ENCODE measurements around the gene BRWD1.

Gene BRWD1

DNA sequence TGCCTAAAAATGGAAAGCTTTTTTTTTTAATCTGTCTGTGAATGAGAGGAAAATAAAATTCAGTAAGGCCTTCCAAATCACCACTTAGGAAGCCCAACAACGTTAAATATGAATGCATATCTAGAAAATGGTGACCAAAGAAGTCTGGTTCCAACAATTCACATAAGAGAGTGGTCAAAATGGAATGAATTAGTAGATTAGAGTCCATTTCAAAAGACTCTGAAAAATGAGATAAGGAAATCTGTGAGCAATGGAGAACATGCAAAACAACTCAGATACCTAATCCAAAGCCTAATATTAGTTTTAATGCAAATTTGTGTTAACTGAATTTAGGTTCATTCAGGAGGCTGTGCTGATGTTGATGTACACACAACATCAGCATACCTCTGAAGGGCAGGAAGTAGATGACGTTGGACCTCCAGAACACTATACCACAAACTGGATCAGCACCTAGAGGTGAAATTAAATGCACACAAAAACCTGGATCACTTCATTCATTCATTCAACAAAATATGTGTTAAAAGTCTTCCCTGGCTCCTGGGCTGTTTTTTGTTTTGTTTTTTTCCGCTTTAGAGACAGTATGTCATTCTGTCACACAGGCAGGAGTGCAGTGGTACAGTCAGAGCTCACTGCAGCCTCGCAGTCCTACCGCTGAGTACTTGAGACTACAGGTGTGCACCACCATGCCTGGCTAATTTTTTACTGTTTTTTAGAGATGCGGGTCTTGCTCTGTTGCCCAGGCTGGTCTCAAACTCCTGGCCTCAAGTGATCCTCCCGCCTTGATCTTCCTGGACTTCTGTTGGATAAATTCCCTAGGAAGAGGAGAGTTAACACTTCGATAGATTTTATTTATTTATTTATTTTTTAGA is 4.9 kb upstream of the BRWD1 start:
- TF ChIP-seq POLR2AphosphoS5 (IDR thresholded peaks at IDR 0.05; ENCODE audit: low read depth, low read length) (no peak), SPI1 (IDR thresholded peaks at IDR 0.05; ENCODE audit: low read depth, low read length) (no peak), PAX5 (IDR thresholded peaks at IDR 0.05; ENCODE audit: insufficient read depth, low read length, severe bottlenecking) (no peak), POLR2A (IDR thresholded peaks at IDR 0.05; ENCODE audit: low read depth, low read length) (no peak), TAF1 (IDR thresholded peaks at IDR 0.05; ENCODE audit: low read depth, low read length) (no peak), POU2F2 (IDR thresholded peaks at IDR 0.05; ENCODE audit: low read depth, low read length) (no peak)
- DNase-seq (ENCODE audit: insufficient read length, low spot score): no peak
- no peak for FAIRE-seq

DNA sequence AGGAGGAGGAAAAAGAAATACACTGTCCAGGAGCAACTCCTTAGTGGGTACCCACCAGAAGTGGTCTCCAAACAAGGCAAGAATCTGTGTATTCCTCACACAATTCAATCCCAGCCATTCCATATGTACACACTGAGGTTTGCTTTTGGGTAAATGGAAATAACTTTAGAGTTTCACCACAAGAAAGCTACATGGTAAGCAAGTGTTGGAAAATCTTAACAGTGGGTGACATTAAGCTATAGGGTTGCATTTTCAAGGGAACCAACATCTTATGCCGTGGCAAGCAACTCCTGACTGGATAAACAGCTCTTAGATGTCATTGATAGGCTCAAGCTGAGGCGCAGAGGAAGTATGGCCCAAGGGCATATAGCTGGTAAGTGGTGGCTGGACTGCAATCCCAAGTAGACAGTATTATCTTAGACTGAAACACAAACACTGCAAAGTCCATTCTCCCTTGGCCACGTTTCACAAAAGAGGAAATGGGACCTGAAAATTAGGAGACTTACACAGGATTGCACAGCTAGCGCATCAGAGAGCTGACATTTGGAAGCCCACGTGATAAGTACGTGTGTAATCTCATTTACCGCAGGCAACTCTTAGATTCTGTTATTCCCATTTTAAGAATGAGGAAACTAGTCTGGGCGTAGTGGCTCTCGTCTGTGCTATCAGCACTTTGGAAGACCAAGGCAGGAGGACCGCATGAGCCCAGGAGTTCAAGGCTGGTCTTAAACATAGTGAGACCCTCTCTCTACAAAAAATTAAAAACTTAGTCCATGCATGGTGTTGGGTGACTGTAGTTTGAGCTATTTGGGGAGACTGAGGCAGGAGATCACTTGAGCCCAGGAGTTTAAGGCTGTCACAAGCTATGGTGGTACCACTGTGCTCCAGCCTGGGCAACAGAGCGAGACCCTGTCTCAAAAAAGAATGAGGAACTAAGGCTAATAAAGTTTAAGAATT is 4.0 kb upstream of the BRWD1 start:
- DNase-seq (ENCODE audit: insufficient read length, low spot score): no peak

DNA sequence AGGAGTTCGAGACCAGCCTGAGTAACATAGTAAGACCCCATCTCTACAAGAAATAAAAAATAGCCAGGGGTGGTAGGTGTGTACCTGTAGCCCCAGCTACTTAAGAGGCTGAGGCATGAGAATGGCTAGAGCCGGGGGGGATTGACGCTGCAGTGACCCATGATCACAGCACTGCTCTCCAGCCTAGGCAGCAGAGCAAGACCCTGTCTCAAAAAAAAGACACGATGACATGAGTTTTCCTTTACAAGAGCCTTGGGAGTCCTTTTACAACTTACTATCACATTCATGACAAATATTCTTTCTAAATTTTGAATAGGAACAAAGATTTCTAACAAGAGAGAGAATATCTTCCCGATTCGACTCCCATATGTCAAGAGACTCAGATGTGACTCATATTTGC is 3.3 kb upstream of the BRWD1 start:
- no peak for TF ChIP-seq POLR2AphosphoS5 (IDR thresholded peaks at IDR 0.05; ENCODE audit: low read depth, low read length)
- no peak for TF ChIP-seq PAX5 (IDR thresholded peaks at IDR 0.05; ENCODE audit: insufficient read depth, low read length, severe bottlenecking)
- no peak for TF ChIP-seq POU2F2 (IDR thresholded peaks at IDR 0.05; ENCODE audit: low read depth, low read length)
- TF ChIP-seq TAF1 (IDR thresholded peaks at IDR 0.05; ENCODE audit: low read depth, low read length): no peak
- no peak for TF ChIP-seq POLR2A (IDR thresholded peaks at IDR 0.05; ENCODE audit: low read depth, low read length)
- TF ChIP-seq SPI1 (IDR thresholded peaks at IDR 0.05; ENCODE audit: low read depth, low read length): no peak
- DNase-seq (ENCODE audit: insufficient read length, low spot score): no peak
- no peak for FAIRE-seq

More for the DNA sequence above, 4.0 kb upstream of the BRWD1 start:
- FAIRE-seq: no peak
- TF ChIP-seq SPI1 (IDR thresholded peaks at IDR 0.05; ENCODE audit: low read depth, low read length): peak; percentile 86
- no peak for TF ChIP-seq POLR2AphosphoS5 (IDR thresholded peaks at IDR 0.05; ENCODE audit: low read depth, low read length)
- TF ChIP-seq PAX5 (IDR thresholded peaks at IDR 0.05; ENCODE audit: insufficient read depth, low read length, severe bottlenecking): no peak

DNA sequence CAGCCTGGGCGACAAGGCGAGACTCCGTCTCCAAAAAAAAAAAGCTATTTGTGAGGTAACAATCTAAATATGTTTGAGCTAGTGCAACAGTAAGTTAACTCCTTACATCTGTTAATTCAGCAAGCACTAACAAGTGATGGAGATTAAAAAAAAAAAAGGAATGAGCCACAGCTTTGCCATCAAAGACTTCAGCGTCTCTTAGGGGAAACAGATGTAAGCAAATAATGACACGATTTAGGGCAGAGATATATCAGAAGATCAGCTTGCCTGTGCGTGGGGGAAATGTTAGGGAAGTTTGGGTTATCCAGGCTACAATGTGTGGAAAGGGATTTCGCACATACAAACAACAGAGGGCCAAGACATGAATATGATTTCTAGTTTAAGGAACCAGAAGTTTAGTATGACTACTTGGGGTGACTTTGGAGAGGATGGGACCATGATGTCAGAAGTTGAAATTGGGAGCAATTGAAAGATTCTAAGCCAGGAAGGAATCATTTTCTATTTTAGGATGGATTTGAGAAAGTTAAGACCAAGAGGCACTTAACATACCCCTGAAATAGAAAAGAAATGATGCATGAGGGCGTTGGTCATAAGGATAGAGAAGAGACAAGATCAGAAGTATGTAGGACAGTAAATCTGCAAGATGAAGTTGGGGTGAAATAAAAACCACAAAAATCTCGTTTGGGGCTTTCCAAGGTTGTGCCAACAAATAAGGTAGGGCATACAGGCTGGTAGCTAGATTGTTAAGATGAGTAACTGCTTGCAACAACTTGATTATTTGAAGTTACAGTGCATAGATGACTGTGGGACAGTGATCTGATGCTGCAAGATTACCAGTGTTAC is 2.4 kb upstream of the BRWD1 start:
- FAIRE-seq (no peak), DNase-seq (ENCODE audit: insufficient read length, low spot score) (no peak)
- TF ChIP-seq TAF1 (IDR thresholded peaks at IDR 0.05; ENCODE audit: low read depth, low read length) (no peak), SPI1 (IDR thresholded peaks at IDR 0.05; ENCODE audit: low read depth, low read length) (no peak), PAX5 (IDR thresholded peaks at IDR 0.05; ENCODE audit: insufficient read depth, low read length, severe bottlenecking) (no peak), POLR2AphosphoS5 (IDR thresholded peaks at IDR 0.05; ENCODE audit: low read depth, low read length) (no peak), POU2F2 (IDR thresholded peaks at IDR 0.05; ENCODE audit: low read depth, low read length) (no peak), POLR2A (IDR thresholded peaks at IDR 0.05; ENCODE audit: low read depth, low read length) (no peak)

DNA sequence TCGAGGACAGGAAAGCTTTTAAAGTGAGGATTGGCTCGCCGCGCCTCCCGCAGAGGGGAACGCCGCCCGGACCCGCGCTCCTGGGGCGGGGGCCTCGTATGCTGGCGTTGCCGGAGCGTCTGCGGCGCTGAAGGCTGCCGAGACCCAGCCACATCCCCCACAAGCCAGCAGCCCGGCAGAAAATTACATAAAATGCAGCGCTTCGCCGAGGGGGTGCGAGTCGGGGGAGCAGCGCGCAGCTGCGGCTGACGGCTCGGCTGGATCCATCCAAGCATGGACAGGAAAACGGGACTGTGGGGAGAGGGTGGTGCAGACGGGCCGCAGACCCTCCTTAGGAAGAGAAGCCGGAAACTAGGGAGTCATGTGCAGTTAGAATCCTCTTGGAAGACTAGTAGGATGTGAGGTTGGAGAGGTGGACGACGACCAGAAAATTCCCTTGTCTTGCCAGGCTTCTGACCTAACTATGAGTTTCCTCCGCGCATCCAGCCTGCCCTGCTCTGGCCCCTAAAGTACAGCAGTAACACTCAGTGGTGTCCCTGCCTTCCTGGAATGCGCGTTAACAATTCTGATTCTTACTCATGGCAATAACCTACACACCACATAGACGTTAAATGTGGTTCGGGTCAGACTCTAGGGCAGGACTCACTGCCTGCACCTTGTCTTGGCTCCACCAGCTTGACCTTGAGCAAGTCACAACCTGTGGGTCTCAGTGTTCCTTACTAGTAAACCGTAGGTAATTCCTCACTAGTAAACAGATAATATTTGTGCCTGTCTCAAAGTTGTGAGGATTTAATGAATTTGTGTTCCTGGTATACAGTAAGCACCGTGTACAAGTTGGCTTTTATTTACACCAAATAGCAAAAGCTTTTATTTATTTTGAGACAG is 953 bp upstream of the BRWD1 start:
- DNase-seq (ENCODE audit: insufficient read length, low spot score): peak; percentile 23
- peak; percentile 76; the same call in 1 of the 2 replicates for TF ChIP-seq POLR2A (IDR thresholded peaks at IDR 0.05; ENCODE audit: low read depth, low read length)
- peak; percentile 73 for TF ChIP-seq POLR2AphosphoS5 (IDR thresholded peaks at IDR 0.05; ENCODE audit: low read depth, low read length)
- no peak for TF ChIP-seq SPI1 (IDR thresholded peaks at IDR 0.05; ENCODE audit: low read depth, low read length)
- no peak for TF ChIP-seq PAX5 (IDR thresholded peaks at IDR 0.05; ENCODE audit: insufficient read depth, low read length, severe bottlenecking)
- no peak for TF ChIP-seq TAF1 (IDR thresholded peaks at IDR 0.05; ENCODE audit: low read depth, low read length)
- FAIRE-seq: peak; percentile 94

DNA sequence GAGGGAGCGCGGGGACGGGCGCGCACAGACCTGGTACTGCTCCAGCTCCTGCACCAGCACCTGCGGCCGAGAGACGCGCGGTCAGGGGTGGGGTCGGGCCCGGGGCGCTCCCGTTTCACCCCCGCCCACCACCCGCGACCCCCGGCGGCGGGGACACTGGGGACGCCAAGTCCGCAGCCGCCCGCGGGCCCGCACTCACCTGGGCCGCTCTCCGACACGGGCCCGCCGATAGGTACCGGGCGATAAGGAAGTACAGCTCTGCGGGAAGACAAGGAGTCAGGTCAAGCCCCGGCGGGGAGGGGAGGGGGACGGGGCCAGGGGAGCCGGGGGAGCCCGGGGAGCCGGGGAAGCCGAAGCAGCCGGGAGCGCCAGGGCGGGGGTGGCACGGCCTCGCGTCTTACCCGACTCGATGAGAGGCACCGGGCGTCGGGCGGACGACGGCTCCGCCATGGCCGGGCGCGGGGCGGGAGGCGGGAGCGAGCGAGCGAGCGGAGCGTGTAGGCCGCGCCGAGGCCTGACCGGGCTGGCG is 326 bp downstream of the BRWD1 start:
- peak; percentile 15 for DNase-seq (ENCODE audit: insufficient read length, low spot score)
- no peak for TF ChIP-seq SPI1 (IDR thresholded peaks at IDR 0.05; ENCODE audit: low read depth, low read length)
- TF ChIP-seq PAX5 (IDR thresholded peaks at IDR 0.05; ENCODE audit: insufficient read depth, low read length, severe bottlenecking): no peak
- TF ChIP-seq POU2F2 (IDR thresholded peaks at IDR 0.05; ENCODE audit: low read depth, low read length): no peak
- TF ChIP-seq TAF1 (IDR thresholded peaks at IDR 0.05; ENCODE audit: low read depth, low read length): no peak
- no peak for TF ChIP-seq POLR2AphosphoS5 (IDR thresholded peaks at IDR 0.05; ENCODE audit: low read depth, low read length)
- no peak for TF ChIP-seq POLR2A (IDR thresholded peaks at IDR 0.05; ENCODE audit: low read depth, low read length)
- no peak for FAIRE-seq

DNA sequence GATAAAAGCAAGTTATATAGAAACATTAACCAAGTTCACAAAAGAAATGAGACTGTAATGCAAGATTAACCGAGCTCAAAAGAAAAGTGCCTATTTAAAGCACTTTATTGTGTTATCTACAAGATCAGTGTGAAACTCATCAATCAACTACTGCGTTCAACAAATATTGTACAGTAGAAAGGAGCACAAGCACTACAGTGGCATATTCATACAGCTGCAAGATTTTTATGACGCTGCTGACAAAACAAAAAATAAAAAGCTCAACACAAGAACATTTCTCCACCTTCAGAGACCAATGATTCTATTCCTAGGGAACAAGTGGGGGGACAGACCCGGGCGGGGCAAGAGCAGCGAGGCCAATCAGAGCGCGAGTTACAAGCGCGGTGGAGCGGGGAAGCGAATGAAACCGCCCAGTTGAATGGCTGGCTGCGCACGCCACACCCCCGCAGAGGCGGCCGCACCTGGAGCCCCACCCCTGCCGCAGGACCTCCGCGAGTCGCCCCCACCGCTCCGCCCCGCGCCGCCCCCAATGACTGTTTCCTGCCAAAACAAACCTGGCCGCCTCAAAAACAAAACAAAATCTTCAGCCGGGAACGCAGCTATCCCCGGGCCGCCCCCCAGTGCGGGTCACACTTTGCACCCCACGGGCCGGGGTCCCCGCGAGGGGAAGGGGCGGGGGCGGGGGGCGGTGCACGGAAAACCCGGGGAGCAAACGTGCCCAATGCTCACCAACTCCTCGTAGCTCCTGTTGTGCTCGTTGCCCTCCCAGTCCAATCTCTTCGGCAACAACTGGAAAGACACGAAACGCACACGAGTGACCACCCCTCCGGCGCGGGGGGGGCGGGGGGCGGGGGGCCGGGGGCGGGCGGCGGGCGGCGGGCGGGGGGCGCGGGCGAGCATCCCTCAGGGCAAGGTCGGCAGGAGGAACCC is 1.1 kb downstream of the BRWD1 start:
- TF ChIP-seq TAF1 (IDR thresholded peaks at IDR 0.05; ENCODE audit: low read depth, low read length): no peak
- TF ChIP-seq POLR2A (IDR thresholded peaks at IDR 0.05; ENCODE audit: low read depth, low read length): no peak
- TF ChIP-seq PAX5 (IDR thresholded peaks at IDR 0.05; ENCODE audit: insufficient read depth, low read length, severe bottlenecking): peak; percentile 30
- TF ChIP-seq POU2F2 (IDR thresholded peaks at IDR 0.05; ENCODE audit: low read depth, low read length): peak; percentile 31; the same call in 1 of the 2 replicates
- FAIRE-seq (peak; percentile 88), DNase-seq (ENCODE audit: insufficient read length, low spot score) (peak; percentile 86)
